Left forelimb (tissue), 1 donor: ENCODE results near the gene TNFRSF12A.
A peak's percentile ranks its signal among the peaks of the same experiment; 100 is the strongest.

Experiments
- DNase-seq: peaks from one replicate; pipeline ENCODE4 v3.0.0-alpha.2; 2018; ENCODE audit warnings: low spot score

TNFRSF12A gene

DNA sequence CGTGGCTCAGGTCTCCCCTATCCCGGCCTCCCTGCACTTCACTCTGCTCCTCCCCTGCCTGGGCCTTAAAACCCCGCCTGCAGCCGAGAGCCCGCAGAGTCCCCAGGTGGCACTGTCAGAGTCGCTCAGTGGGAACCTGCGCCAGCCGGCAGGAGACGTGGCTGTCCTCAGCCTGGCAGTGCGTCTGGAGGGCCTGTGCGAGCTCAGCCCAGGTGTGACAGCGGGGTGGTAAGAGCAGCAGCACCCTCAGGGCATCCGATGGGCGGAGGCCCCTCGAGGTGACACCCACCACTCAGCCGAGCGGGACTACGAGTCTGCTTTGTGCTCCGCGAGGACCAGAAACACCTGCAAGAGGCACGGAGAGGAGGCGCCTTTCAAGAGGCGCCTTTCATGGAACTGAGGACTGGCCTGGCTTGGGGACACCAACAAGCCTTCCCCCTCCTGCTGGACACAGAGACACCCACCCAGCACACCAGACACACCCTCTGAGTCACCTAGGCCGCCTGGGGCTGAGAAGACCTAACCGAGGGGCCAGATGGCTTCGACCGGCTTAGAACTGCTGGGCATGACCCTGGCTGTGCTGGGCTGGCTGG is 7.2 kb upstream of the TNFRSF12A start, which contains the start of gene CLDN9:
Gene CLDN9 (plus strand): TSS at position 96 of the 593 bp plus-strand sequence. CDS start 440 bp downstream, at position 536.
- no peak for DNase-seq

GRCh38 chr16:3013491-3013951 is 6.6 kb upstream of the TNFRSF12A start:
- no peak for DNase-seq

- DNase-seq = no peak
Measured at GRCh38 chr16:3013998-3014690, 6.0 kb upstream of the TNFRSF12A start.

GRCh38 chr16:3014971-3015370 is 5.2 kb upstream of the TNFRSF12A start:
- DNase-seq = no peak

GRCh38 chr16:3015865-3016521 is 4.2 kb upstream of the TNFRSF12A start:
- no peak for DNase-seq

- no peak for DNase-seq
Measured at GRCh38 chr16:3017344-3017743, 2.8 kb upstream of the TNFRSF12A start.

- DNase-seq = no peak
Measured at GRCh38 chr16:3017794-3018506, 2.2 kb upstream of the TNFRSF12A start, which contains the start of gene CLDN6. TSS of gene CLDN6 (minus strand) at chr16:3018183. CDS start at chr16:3016021, 2,162 bp downstream.

GRCh38 chr16:3019594-3020246 is 448 bp upstream of the TNFRSF12A start:
- no peak for DNase-seq

- DNase-seq = peak; percentile 77
Measured at GRCh38 chr16:3020604-3021448, 658 bp downstream of the TNFRSF12A start.

DNA sequence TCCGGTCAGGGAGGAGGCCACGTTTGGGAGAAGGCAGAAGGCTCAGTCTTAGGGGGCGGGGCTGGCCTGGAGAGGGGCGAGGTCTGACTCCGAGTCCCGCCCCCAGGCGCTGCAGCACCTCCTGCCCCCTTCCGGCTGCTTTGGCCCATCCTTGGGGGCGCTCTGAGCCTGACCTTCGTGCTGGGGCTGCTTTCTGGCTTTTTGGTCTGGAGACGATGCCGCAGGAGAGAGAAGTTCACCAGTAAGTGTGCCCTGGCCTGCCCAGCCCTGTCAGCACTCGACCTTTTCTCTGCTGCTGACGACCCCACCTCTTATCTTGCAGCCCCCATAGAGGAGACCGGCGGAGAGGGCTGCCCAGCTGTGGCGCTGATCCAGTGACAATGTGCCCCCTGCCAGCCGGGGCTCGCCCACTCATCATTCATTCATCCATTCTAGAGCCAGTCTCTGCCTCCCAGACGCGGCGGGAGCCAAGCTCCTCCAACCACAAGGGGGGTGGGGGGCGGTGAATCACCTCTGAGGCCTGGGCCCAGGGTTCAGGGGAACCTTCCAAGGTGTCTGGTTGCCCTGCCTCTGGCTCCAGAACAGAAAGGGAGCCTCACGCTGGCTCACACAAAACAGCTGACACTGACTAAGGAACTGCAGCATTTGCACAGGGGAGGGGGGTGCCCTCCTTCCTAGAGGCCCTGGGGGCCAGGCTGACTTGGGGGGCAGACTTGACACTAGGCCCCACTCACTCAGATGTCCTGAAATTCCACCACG is 1.5 kb downstream of the TNFRSF12A start:
- DNase-seq = peak; percentile 84

- peak; percentile 91 for DNase-seq
Measured at GRCh38 chr16:3022208-3022683, 2.1 kb downstream of the TNFRSF12A start.

GRCh38 chr16:3022684-3023414 is 2.7 kb downstream of the TNFRSF12A start:
- DNase-seq = no peak

DNA sequence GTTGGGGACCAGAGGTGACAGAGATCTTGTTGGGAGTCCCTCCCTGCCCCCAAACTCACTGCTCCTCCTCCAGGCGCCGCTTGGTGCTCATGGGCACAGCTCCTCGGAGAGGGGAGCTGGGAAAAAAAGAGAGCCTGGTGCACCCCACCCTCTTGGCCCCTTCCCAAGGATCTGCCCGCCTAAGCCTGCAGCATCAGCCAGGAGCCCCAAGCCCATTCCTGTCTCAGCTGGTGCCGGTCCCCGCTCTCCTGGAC is 3.2 kb downstream of the TNFRSF12A start:
- DNase-seq = peak; percentile 78

DNA sequence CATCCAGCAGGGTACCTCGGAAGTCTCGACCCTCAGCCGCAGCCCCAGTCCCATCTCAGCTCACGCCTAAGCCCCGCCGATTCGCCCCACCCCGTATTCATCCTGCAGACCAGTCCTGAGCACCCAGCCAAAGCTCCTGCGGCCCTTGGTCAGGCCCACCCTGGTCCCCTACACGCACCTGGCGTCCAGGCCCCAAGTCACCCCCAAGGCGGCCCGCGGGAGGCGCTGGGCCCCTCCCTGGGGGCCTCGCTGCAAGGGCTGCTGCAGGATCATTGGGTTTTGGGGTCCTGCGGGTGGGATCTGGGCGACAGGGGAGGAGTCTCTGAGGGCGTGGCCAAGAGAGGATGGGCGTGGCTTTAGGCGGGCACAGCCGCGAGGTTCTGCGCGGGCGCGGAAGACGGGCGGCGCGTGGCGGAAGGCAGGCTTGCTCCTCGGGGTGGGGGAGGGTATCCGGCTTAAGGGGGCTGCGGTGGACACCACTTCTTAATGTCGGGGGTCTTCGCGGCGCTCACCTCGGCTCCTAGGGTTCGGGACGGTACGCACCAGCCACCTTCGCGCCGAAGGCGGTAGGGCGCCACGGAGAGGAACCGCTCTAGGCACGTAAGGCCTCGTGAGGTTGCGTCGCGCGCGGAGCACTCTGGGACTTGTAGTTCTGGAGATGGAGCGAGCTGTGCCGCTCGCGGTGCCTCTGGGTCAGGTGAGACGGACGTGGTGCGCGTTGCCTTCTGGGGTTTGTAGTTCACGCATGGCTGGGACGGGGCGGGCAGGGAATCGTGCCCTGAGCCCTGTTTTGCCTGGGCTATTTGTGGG is 3.7 kb downstream of the TNFRSF12A start, which contains the start of the genes HCFC1R1 and THOC6:
Gene HCFC1R1 (minus strand): TSS at position 274 of the 810 bp plus-strand sequence. CDS start 1 bp downstream, at position 273.
Gene THOC6 (plus strand): TSS at position 367 of the 810 bp plus-strand sequence. CDS start 292 bp downstream, at position 659.
- peak; percentile 97 for DNase-seq

GRCh38 chr16:3025032-3026002 is 5.1 kb downstream of the TNFRSF12A start:
- DNase-seq = no peak

GRCh38 chr16:3026003-3026378 is 5.8 kb downstream of the TNFRSF12A start:
- no peak for DNase-seq
